Neural progenitor cell (in vitro differentiated cells): Measurements from ENCODE around the gene ENPP6. TPM values are rescaled to one million over a fixed set of nuclear protein-coding genes. Genes with fewer than 3 reads are reported as not detected.

Source experiments
- DNase-seq: peaks from one replicate; pipeline ENCODE4 v3.0.0-alpha.2; 2016; ENCODE audit warnings: low spot score
- H2AFZ ChIP-seq: fragments of 200-600 bp; sonication (generic); replicated peaks from 2 replicates; pipeline ENCODE4 v1.6.1; 2016; ENCODE audit warnings: antibody characterized with exemption
- H3F3A ChIP-seq: fragments of 200-600 bp; sonication (generic); 2 replicates; pipeline ENCODE4 v1.6.1; 2016; ENCODE audit warnings: antibody characterized with exemption, low read depth
- H3K27ac ChIP-seq: fragments of 200-600 bp; sonication (generic); 2 replicates; pipeline ENCODE4 v1.5.1; 2016; ENCODE audit warnings: mild to moderate bottlenecking
- H3K27me3 ChIP-seq: fragments of 200-600 bp; sonication (generic); 2 replicates; pipeline ENCODE4 v1.6.1; 2016; ENCODE audit warnings: mild to moderate bottlenecking, moderate library complexity
- H3K36me3 ChIP-seq: fragments of 200-600 bp; sonication (generic); 2 replicates; pipeline ENCODE4 v1.5.1; 2016
- H3K4me1 ChIP-seq: fragments of 200-600 bp; sonication (generic); 2 replicates; pipeline ENCODE4 v1.6.1; 2016; ENCODE audit warnings: mixed run types
- H3K4me2 ChIP-seq: fragments of 200-600 bp; sonication (generic); 2 replicates; pipeline ENCODE4 v1.6.1; 2016
- H3K4me3 ChIP-seq: fragments of 200-600 bp; sonication (generic); 2 replicates; pipeline ENCODE4 v1.5.1; 2016
- H3K79me2 ChIP-seq: fragments of 200-600 bp; sonication (generic); 2 replicates; pipeline ENCODE4 v1.6.1; 2016; ENCODE audit warnings: low read depth
- H3K9ac ChIP-seq: fragments of 200-600 bp; sonication (generic); 2 replicates; pipeline ENCODE4 v1.6.1; 2016
- H3K9me3 ChIP-seq: fragments of 200-600 bp; sonication (generic); 2 replicates; pipeline ENCODE4 v1.5.1; 2016; ENCODE audit warnings: low read depth
- H4K20me1 ChIP-seq: fragments of 200-600 bp; sonication (generic); 2 replicates; pipeline ENCODE4 v1.6.1; 2016; ENCODE audit warnings: low read depth
- H3K27ac Mint-ChIP-seq: 3 replicates; pipeline ENCODE4 v1.8.0; 2021; ENCODE audit warnings: mixed read lengths
- H3K27me3 Mint-ChIP-seq: 2 replicates; pipeline ENCODE4 v1.8.0; 2022; ENCODE audit warnings: low read depth, mild to moderate bottlenecking, inconsistent platforms, moderate library complexity, mixed read lengths; ENCODE audit not compliant: insufficient read depth
- H3K36me3 Mint-ChIP-seq: 3 replicates; pipeline ENCODE4 v1.8.0; 2021; ENCODE audit warnings: mixed read lengths
- H3K4me1 Mint-ChIP-seq: 3 replicates; pipeline ENCODE4 v1.8.0; 2021; ENCODE audit warnings: mixed read lengths
- H3K4me3 Mint-ChIP-seq: 3 replicates; pipeline ENCODE4 v1.8.0; 2021; ENCODE audit warnings: mild to moderate bottlenecking, moderate library complexity, mixed read lengths
- H3K9me3 Mint-ChIP-seq: 3 replicates; pipeline ENCODE4 v1.8.0; 2020; ENCODE audit warnings: mixed read lengths
- EZH2 ChIP-seq: fragments of 200-600 bp; sonication (generic); IDR thresholded peaks from 2 replicates; pipeline ENCODE4 v1.6.1; 2017; ENCODE audit warnings: antibody characterized with exemption, mild to moderate bottlenecking, moderate library complexity
- EZH2phosphoT487 ChIP-seq: fragments of 200-600 bp; sonication (generic); IDR thresholded peaks from 2 replicates; pipeline ENCODE4 v1.6.1; 2017; ENCODE audit warnings: antibody characterized with exemption
- total RNA-seq: library from RNA; depleted of rRNA; stranded (reverse); fragments of >200 nt; gene quantifications from 2 replicates; pipeline ENCODE4 v1.2.3, GENCODE V29; 2015; ENCODE audit warnings: low replicate concordance
- TF ChIP-seq, protein P1 (sequence below): fragments of 200-600 bp; sonication (generic); IDR thresholded peaks from 2 replicates; pipeline ENCODE4 v1.5.1; 2017; ENCODE audit warnings: antibody characterized with exemption, mild to moderate bottlenecking

The ENPP6 gene
- total RNA-seq, 1 donor from 2014 or later: not detected

DNA sequence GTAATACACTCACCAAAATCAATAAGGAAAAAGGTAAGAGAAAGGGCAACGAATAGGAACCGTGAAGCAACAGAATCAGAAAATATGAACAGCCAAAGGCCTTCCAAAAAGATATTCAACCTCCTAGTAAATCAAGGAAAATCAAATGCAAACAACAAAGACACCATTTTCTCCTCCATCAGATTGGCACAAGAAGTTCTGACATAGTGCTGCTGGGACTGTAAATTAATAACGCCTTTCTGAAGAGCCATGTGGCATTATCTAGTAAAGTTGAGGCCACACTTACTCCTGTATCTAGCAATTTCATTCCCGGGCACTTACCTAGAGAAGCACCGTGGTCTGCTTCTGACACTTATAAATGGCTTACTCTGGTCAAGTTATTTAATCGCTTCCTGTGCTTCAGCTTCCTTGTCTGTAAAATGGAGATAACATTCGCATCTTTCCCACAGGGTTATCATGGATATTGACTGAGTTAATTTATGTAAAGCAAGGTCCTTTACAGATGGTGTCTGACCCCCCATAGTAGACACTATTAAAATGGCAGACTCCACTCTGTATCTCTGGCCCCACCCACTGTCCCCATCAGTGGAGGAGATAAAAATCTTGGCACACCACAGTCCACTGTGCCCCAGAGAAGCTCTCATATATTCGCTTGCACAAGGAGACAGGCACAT, 20.5 kb upstream of the ENPP6 start:
- Mint-ChIP-seq H3K9me3 (no peaks in the 10 kb centered on the region), H3K27ac (no peak overlapping the region), H3K4me3 (no peak overlapping the region), H3K27me3 (peaks cover 3% of the 10 kb centered on the region), H3K36me3 (no peaks in the 10 kb centered on the region), H3K4me1 (no peaks in the 10 kb centered on the region)
- no peak overlapping the region for H3K27ac ChIP-seq
- H3K4me1 ChIP-seq: no peaks in the 10 kb centered on the region
- no peak overlapping the region for H3K9ac ChIP-seq
- no peaks in the 10 kb centered on the region for H3F3A ChIP-seq
- H3K27me3 ChIP-seq: no peaks in the 10 kb centered on the region
- no peaks in the 10 kb centered on the region for H4K20me1 ChIP-seq
- no peak overlapping the region for H3K4me3 ChIP-seq
- H3K36me3 ChIP-seq: no peaks in the 10 kb centered on the region
- no peaks in the 10 kb centered on the region for H3K9me3 ChIP-seq
- H2AFZ ChIP-seq: no peak overlapping the region
- no peak overlapping the region for H3K4me2 ChIP-seq
- no peaks in the 10 kb centered on the region for H3K79me2 ChIP-seq
- DNase-seq: no peak
- no peak for TF ChIP-seq EZH2phosphoT487
- TF ChIP-seq, protein P1, sequence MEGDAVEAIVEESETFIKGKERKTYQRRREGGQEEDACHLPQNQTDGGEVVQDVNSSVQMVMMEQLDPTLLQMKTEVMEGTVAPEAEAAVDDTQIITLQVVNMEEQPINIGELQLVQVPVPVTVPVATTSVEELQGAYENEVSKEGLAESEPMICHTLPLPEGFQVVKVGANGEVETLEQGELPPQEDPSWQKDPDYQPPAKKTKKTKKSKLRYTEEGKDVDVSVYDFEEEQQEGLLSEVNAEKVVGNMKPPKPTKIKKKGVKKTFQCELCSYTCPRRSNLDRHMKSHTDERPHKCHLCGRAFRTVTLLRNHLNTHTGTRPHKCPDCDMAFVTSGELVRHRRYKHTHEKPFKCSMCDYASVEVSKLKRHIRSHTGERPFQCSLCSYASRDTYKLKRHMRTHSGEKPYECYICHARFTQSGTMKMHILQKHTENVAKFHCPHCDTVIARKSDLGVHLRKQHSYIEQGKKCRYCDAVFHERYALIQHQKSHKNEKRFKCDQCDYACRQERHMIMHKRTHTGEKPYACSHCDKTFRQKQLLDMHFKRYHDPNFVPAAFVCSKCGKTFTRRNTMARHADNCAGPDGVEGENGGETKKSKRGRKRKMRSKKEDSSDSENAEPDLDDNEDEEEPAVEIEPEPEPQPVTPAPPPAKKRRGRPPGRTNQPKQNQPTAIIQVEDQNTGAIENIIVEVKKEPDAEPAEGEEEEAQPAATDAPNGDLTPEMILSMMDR: no peak

DNA sequence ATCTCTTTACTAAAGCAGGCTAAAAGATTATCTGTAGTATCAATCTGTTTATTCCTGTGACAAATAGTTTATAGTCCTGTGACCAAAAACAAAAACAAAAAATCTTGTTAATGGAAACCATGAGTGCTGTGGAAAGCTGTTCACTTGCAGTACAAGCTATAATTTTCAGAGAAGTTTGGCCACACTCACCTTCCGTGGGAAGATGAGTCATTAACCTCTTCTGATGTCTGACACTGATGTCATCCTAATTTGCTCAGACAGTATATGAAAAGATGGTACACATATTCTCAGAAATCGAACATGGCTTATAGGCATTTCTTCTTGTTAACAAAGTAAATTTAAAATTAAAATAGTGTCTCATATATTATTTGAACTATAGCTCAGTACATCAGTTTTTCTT, 19.9 kb upstream of the ENPP6 start:
- Mint-ChIP-seq H3K27ac (no peak overlapping the region), H3K4me3 (no peak overlapping the region), H3K27me3 (peaks cover 3% of the 10 kb centered on the region), H3K36me3 (no peaks in the 10 kb centered on the region), H3K9me3 (no peaks in the 10 kb centered on the region), H3K4me1 (no peaks in the 10 kb centered on the region)
- no peak overlapping the region for H3K4me3 ChIP-seq
- DNase-seq: no peak
- H3K9ac ChIP-seq: no peak overlapping the region
- no peaks in the 10 kb centered on the region for H3K27me3 ChIP-seq
- no peaks in the 10 kb centered on the region for H3K9me3 ChIP-seq
- no peak overlapping the region for H3K27ac ChIP-seq
- H3K4me1 ChIP-seq: no peaks in the 10 kb centered on the region
- H3K4me2 ChIP-seq: no peak overlapping the region
- H3K79me2 ChIP-seq: no peaks in the 10 kb centered on the region
- no peaks in the 10 kb centered on the region for H3F3A ChIP-seq
- TF ChIP-seq, protein P1: no peak
- no peak for TF ChIP-seq EZH2phosphoT487
- TF ChIP-seq EZH2: no peak
- H3K36me3 ChIP-seq: no peaks in the 10 kb centered on the region
- no peaks in the 10 kb centered on the region for H4K20me1 ChIP-seq
- no peak overlapping the region for H2AFZ ChIP-seq

DNA sequence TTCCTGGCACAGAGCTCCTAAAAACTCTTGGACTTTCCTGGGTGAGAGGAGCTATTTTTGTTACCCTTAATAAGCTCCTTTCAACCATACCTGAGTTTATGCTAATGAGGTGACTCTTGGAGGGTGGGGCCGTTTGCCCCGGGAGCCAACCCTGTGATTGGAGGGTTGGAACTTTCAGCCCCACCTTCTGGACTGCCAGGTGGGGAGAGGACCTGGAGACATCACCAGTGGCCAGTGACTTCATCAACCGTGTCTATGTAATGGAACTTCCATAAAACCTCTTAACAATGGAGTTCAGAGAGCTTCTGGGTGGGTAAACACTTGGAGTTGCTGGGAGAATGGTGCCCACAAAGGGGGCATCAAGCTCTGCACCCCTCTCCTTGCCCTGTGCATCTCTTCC, 17.9 kb upstream of the ENPP6 start:
- TF ChIP-seq EZH2phosphoT487 (no peak), EZH2 (no peak)
- TF ChIP-seq, protein P1: no peak
- Histone ChIP-seq H3K4me2 (no peak overlapping the region), H3K79me2 (no peaks in the 10 kb centered on the region), H3K9ac (no peak overlapping the region), H3K36me3 (no peaks in the 10 kb centered on the region), H4K20me1 (no peaks in the 10 kb centered on the region), H3F3A (no peaks in the 10 kb centered on the region), H3K9me3 (no peaks in the 10 kb centered on the region), H3K27me3 (no peaks in the 10 kb centered on the region), H3K4me1 (no peaks in the 10 kb centered on the region), H2AFZ (no peak overlapping the region), H3K4me3 (no peak overlapping the region), H3K27ac (no peak overlapping the region)
- peaks cover 3% of the 10 kb centered on the region for H3K27me3 Mint-ChIP-seq
- H3K27ac Mint-ChIP-seq: no peak overlapping the region
- H3K4me3 Mint-ChIP-seq: no peak overlapping the region
- H3K36me3 Mint-ChIP-seq: no peaks in the 10 kb centered on the region
- no peaks in the 10 kb centered on the region for H3K9me3 Mint-ChIP-seq
- no peaks in the 10 kb centered on the region for H3K4me1 Mint-ChIP-seq
- no peak for DNase-seq
